K562 (cell line): Measurements from ENCODE around the gene SCML2. TPM values are rescaled to one million over a fixed set of nuclear protein-coding genes. Genes with fewer than 3 reads are reported as not detected.

Source experiments
- ATF4 ChIP-seq: fragments of 450-650 bp; formaldehyde crosslinking; IDR thresholded peaks from 2 replicates; pipeline ENCODE4 v1.4.0; 2022; ENCODE audit warnings: mild to moderate bottlenecking, moderate library complexity
- CAMTA2 ChIP-seq: fragments of 250-450 bp; sonication (Bioruptor Pico); conservative IDR thresholded peaks from 2 replicates; pipeline ENCODE4 v1.5.1; 2022
- CBX8 ChIP-seq: fragments of 200-600 bp; sonication (generic); IDR thresholded peaks from 2 replicates; pipeline ENCODE4 v1.6.1; 2012; ENCODE audit warnings: borderline replicate concordance, mixed run types, low read depth, mild to moderate bottlenecking, moderate library complexity, mixed read lengths, low read length, control low read depth, inconsistent platforms; ENCODE audit not compliant: poor library complexity, severe bottlenecking; ENCODE audit errors: extremely low read depth
- CSDE1 ChIP-seq, 2 experiments: fragments of 450-650 bp; IDR thresholded peaks; 2 replicates each; pipeline ENCODE4 v1.6.1; 2016; ENCODE audit warnings: mild to moderate bottlenecking in 1 of 2
- DPF2 ChIP-seq: fragments of 450-650 bp; IDR thresholded peaks from 2 replicates; pipeline ENCODE4 v1.6.1; 2016
- FOXK2 ChIP-seq, 2 experiments: fragments of 450-650 bp; IDR thresholded peaks in 1 of 2; conservative IDR thresholded peaks in 1 of 2; 2 replicates each; pipeline ENCODE4 v1.6.1; 2016; ENCODE audit warnings: low read depth in 2 of 2, mild to moderate bottlenecking in 1 of 2
- GTF2F1 ChIP-seq: IDR thresholded peaks from 2 replicates; pipeline ENCODE4 v1.6.1; 2011; ENCODE audit warnings: low read depth, low read length, improper control_type of control experiment
- HMBOX1 ChIP-seq: sonication (generic); IDR thresholded peaks from 2 replicates; pipeline ENCODE4 v1.6.1; 2016
- HMG20B ChIP-seq: fragments of 250-450 bp; sonication (Bioruptor Pico); IDR thresholded peaks from 2 replicates; pipeline ENCODE4 v1.5.0; 2021; ENCODE audit warnings: mild to moderate bottlenecking
- MECOM ChIP-seq: fragments of 250-450 bp; sonication (Bioruptor Pico); IDR thresholded peaks from 2 replicates; pipeline ENCODE4 v1.8.0; 2022; ENCODE audit warnings: inconsistent platforms
- MNT ChIP-seq, 2 experiments: fragments of 450-650 bp; conservative IDR thresholded peaks; 2 replicates each; pipeline ENCODE4 v1.6.1; 2017; ENCODE audit warnings: mild to moderate bottlenecking in 2 of 2, moderate library complexity in 2 of 2
- PHF8 ChIP-seq: fragments of 200-600 bp; sonication (generic); IDR thresholded peaks from 2 replicates; pipeline ENCODE4 v1.6.1; 2012; ENCODE audit warnings: mixed run types, mild to moderate bottlenecking, inconsistent platforms, low read length, moderate library complexity, borderline replicate concordance
- PRMT5 ChIP-seq: sonication (generic); formaldehyde crosslinking; IDR thresholded peaks from 2 replicates; pipeline ENCODE4 v1.5.0; 2020; ENCODE audit warnings: missing genetic modification reagents
- SMAD4 ChIP-seq: fragments of 250-450 bp; sonication (Bioruptor Pico); conservative IDR thresholded peaks from 2 replicates; pipeline ENCODE4 v1.8.0; 2021; ENCODE audit warnings: inconsistent platforms, mild to moderate bottlenecking, moderate library complexity
- SRSF1 ChIP-seq: fragments of 200-400 bp; formaldehyde crosslinking; IDR thresholded peaks from 2 replicates; pipeline ENCODE4 v1.6.1; 2017; ENCODE audit warnings: mild to moderate bottlenecking, low read depth, low read length, moderate library complexity
- ZBTB2 ChIP-seq: fragments of 450-650 bp; IDR thresholded peaks from 2 replicates; pipeline ENCODE4 v1.6.1; 2016; ENCODE audit warnings: antibody characterized with exemption
- ZEB2 ChIP-seq: fragments of 450-650 bp; IDR thresholded peaks from 2 replicates; pipeline ENCODE4 v1.6.1; 2016
- ZNF280A ChIP-seq: fragments of 450-650 bp; IDR thresholded peaks from 2 replicates; pipeline ENCODE4 v1.6.1; 2018; ENCODE audit warnings: mild to moderate bottlenecking, low read depth; ENCODE audit not compliant: partially characterized antibody
- ZNF511 ChIP-seq: sonication (generic); formaldehyde crosslinking; IDR thresholded peaks from 2 replicates; pipeline ENCODE4 v1.8.0; 2022; ENCODE audit warnings: mild to moderate bottlenecking, missing genetic modification reagents
- ZNF707 ChIP-seq: fragments of 250-450 bp; sonication (Bioruptor Pico); conservative IDR thresholded peaks from 2 replicates; pipeline ENCODE4 v1.8.0; 2022; ENCODE audit warnings: inconsistent platforms, mild to moderate bottlenecking, moderate library complexity
- ZNF77 ChIP-seq: fragments of 250-450 bp; sonication (Bioruptor Pico); IDR thresholded peaks from 2 replicates; pipeline ENCODE4 v1.5.0; 2020
- polyA plus RNA-seq, 8 experiments: library from polyadenylated mRNA; depleted of rRNA in 4 of 8; stranded (reverse) in 5 of 8; unstranded in 3 of 8; fragments of >200 nt; fragmentation: Nextera tagmentation in 2 of 8; fragmentation: Illumina TruSeq in 1 of 8; extraction: Ambion mirVana in 2 of 8; extraction: Trizol in 1 of 8; gene quantifications; 2 replicates each; pipeline versions ENCODE4 v1.2.1 to v1.2.3, GENCODE V29; 2011 to 2014; ENCODE audit warnings: inconsistent platforms in 1 of 8, missing spikeins in 1 of 8
- total RNA-seq, 7 experiments: library from RNA; depleted of rRNA in 6 of 7; stranded (reverse); fragments of >200 nt in 6 of 7; fragmentation: Illumina TruSeq in 2 of 7; extraction: Trizol in 2 of 7; gene quantifications; 2 replicates each; pipeline versions ENCODE4 v1.2.1 to v1.2.3, GENCODE V29; 2011 to 2021; ENCODE audit warnings: low replicate concordance in 1 of 7

SCML2 gene
- total and polyA plus RNA-seq, 9 of the 15 experiments (the other 6 are each of a cell fraction or from before 2014, with no cell fraction given): 15.1 to 30.8 (median 22.9) TPM

- TF ChIP-seq ZNF511 (CRISPR knock-in tag) (no peak), GTF2F1 (no peak), CBX8 (no peak), CAMTA2 (CRISPR knock-in tag) (no peak), ZBTB2 (no peak), PRMT5 (CRISPR knock-in tag) (no peak), ZNF707 (CRISPR knock-in tag) (no peak), MECOM (CRISPR knock-in tag) (no peak), PHF8 (peak; percentile 70; the same call in 1 of the 2 replicates), HMG20B (no peak), SMAD4 (CRISPR knock-in tag) (peak; percentile 79), ZNF280A (no peak), SRSF1 (no peak), DPF2 (0 out of 2 replicates have a peak, but pooled peaks have one; percentile 15), ZEB2 (no peak), CSDE1 (IDR thresholded peaks at IDR 0.05) (no peak), ZNF77 (CRISPR knock-in tag) (no peak), MNT (conservative IDR thresholded peaks at IDR 0.05) (peak in 1 of 2 experiments; percentile 31; a peak in 2 of 4 replicates), FOXK2 (conservative IDR thresholded peaks at IDR 0.05 in 1 of 2, IDR thresholded peaks at IDR 0.05 in 1 of 2; ENCODE audit: low read depth in 2 of 2) (no peak), ATF4 (CRISPR knock-in tag) (no peak), HMBOX1 (no peak)
Observed at GRCh38 chrX:18354369-18355223, at the start of gene SCML2 (continued).
